Measurements from ENCODE around the gene MEF2A.

DNA sequence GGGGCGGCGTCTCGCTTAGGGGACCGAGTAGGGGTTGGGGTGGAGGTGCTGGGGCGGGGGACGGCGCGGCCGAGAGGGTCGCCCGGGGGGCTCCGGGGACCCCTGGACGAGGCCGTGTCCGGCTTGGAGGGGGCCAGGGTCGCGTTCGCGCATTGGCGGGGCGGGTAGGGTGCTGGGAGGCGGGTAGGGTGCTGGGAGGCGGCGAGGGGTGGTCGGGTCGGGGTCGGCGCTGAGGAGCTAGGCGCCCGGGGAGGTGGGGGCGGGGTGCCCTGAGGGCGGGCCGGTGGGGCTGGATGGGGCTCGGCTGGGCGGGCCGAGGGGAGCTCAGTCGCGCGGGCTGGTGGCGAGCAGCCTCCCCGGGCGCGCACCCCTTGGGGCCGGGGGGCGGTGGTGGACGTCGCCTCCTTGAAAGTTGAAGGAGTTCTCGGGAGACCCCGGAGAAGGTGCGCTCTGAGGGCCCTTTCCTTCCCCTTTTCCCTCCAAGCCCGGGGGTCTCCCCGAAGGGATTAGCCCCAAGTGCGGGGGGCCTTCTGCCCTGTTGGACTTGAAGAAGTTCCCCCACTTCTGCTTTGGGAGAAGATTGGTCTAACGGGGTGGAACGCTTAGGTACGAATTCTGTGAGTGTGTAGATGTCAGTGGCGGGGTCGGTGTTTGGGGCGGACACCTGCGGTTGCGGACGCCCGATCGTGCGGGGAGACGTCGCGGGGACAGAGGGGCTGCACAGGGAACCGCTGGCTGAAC, 543 bp downstream of the MEF2A start:
- TF ChIP-seq POLR2AphosphoS5 (IDR thresholded peaks at IDR 0.05; ENCODE audit: low read depth, low read length) (no peak; the same call in 1 of the 2 replicates), POLR2A (IDR thresholded peaks at IDR 0.05; ENCODE audit: low read depth, low read length) (no peak), TAF1 (IDR thresholded peaks at IDR 0.05; ENCODE audit: borderline replicate concordance, low read depth, low read length) (no peak)
